ENCODE data around the gene RAP1GAP. TPM values are rescaled to one million over a fixed set of nuclear protein-coding genes. Genes with fewer than 3 reads are reported as not detected.
"Not testable (repeated sequence)": the region's sequence is repeated elsewhere in the genome, so short reads cannot be mapped to it uniquely, and the experiment has no call there.

The RAP1GAP gene
- total RNA-seq, 1 donor from 2014 or later, result 0.42 TPM

DNA sequence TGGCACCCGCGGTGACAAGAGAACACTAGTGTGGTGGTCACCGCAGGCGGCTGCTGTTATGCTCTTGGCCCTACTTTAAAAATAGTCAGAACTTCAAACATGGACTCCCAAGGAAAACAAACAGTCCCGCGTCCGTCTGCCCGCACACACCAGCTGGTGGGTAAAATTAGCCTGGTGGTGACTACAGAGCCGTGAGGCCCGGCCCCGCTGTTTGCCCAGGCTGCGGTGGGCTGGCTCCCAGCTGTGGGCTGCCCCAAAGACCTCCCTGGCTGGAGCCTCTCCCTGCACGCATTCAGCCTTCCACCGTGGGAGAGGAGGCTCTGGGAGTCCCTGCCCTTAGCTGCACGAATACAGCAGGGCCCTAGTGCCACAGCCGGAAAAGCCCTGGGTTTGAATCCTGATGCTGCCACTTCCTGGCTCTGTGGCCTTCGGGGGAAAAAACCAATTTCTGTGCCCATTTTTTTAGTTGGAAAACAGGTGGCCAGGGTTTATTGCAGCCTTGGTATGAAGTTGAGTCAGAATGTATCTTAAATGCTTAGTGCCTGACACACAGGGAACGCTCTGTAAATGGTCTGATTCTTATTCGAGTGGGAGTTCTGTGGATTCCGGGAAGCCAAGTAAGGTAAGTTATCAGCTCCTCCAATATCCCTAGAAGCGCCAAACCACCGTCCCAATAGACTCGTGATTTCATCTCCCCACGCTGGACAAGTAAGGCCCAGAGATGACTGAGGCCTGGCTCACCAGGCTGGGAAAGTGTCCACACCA lies 101.7 kb downstream of the RAP1GAP start:
- Mint-ChIP-seq H3K4me1 (no peaks in the 10 kb centered on the region), H3K27ac (no peak overlapping the region), H3K36me3 (ENCODE audit: low read depth) (no peaks in the 10 kb centered on the region), H3K4me3 (no peak overlapping the region), H3K9me3 (no peaks in the 10 kb centered on the region), H3K27me3 (no peaks in the 10 kb centered on the region)
- intact Hi-C loops (cut with micrococcal nuclease), result no loop called here
- DNase-seq, result no peak

GRCh38 chr1:21566361-21566760 lies 102.8 kb downstream of the RAP1GAP start:
- intact Hi-C loops (cut with micrococcal nuclease); H3K4me3 Mint-ChIP-seq; H3K27ac Mint-ChIP-seq; H3K36me3 Mint-ChIP-seq (ENCODE audit: low read depth); H3K27me3 Mint-ChIP-seq; H3K9me3 Mint-ChIP-seq; DNase-seq; H3K4me1 Mint-ChIP-seq: not testable (repeated sequence)

DNA sequence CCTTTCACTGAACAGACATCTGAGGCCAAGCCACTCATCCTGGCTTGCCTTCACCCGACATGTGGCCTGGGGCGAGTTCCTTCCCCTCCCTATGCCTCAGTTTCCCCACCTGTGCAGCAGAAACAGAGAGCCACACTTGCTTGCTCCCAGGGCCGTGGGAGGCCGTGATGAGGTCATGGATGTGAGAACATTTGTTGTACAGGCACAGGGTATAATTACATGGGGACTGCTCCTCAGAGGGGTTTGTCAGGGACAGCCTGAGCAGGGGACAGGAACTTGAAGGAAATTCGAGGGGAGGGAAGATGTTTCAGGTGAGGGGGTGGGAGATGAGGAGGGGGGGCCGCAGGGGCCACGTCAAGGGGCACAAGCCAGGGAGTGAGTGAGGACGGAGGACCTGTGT lies 103.9 kb downstream of the RAP1GAP start:
- no peak overlapping the region for H3K27ac Mint-ChIP-seq
- no peak for DNase-seq
- no peaks in the 10 kb centered on the region for H3K36me3 Mint-ChIP-seq (ENCODE audit: low read depth)
- intact Hi-C loops (cut with micrococcal nuclease), result no loop called here
- H3K9me3 Mint-ChIP-seq, result no peaks in the 10 kb centered on the region
- H3K4me1 Mint-ChIP-seq, result no peaks in the 10 kb centered on the region
- no peak overlapping the region for H3K4me3 Mint-ChIP-seq
- no peaks in the 10 kb centered on the region for H3K27me3 Mint-ChIP-seq

GRCh38 chr1:21564521-21565095 lies 104.5 kb downstream of the RAP1GAP start:
- no peaks in the 10 kb centered on the region for H3K9me3 Mint-ChIP-seq

GRCh38 chr1:21563971-21564370 lies 105.2 kb downstream of the RAP1GAP start:
- no peaks in the 10 kb centered on the region for H3K9me3 Mint-ChIP-seq
- intact Hi-C loops (cut with micrococcal nuclease), result no loop called here
- H3K4me3 Mint-ChIP-seq, result no peak overlapping the region
- H3K36me3 Mint-ChIP-seq (ENCODE audit: low read depth), result no peaks in the 10 kb centered on the region
- no peaks in the 10 kb centered on the region for H3K4me1 Mint-ChIP-seq
- no peak for DNase-seq
- H3K27me3 Mint-ChIP-seq, result no peaks in the 10 kb centered on the region
- H3K27ac Mint-ChIP-seq, result no peak overlapping the region

More at GRCh38 chr1:21564521-21565095, 104.5 kb downstream of the RAP1GAP start:
- H3K27me3 Mint-ChIP-seq, result no peaks in the 10 kb centered on the region
- H3K4me1 Mint-ChIP-seq, result no peaks in the 10 kb centered on the region
- intact Hi-C loops (cut with micrococcal nuclease), result no loop called here
- H3K4me3 Mint-ChIP-seq, result no peak overlapping the region
- no peak overlapping the region for H3K27ac Mint-ChIP-seq
- no peak for DNase-seq
- no peaks in the 10 kb centered on the region for H3K36me3 Mint-ChIP-seq (ENCODE audit: low read depth)

- Mint-ChIP-seq H3K4me3 (no peak overlapping the region), H3K27me3 (no peaks in the 10 kb centered on the region), H3K27ac (no peak overlapping the region), H3K36me3 (ENCODE audit: low read depth) (no peaks in the 10 kb centered on the region), H3K9me3 (no peaks in the 10 kb centered on the region), H3K4me1 (no peaks in the 10 kb centered on the region)
- intact Hi-C loops (cut with micrococcal nuclease), result no loop called here
- DNase-seq, result no peak
Measured at GRCh38 chr1:21562896-21563295, 106.3 kb downstream of the RAP1GAP start.

- Mint-ChIP-seq H3K36me3 (ENCODE audit: low read depth) (no peaks in the 10 kb centered on the region), H3K27ac (no peak overlapping the region), H3K4me3 (no peak overlapping the region), H3K4me1 (no peaks in the 10 kb centered on the region), H3K9me3 (no peaks in the 10 kb centered on the region), H3K27me3 (no peaks in the 10 kb centered on the region)
- no peak for DNase-seq
- intact Hi-C loops (cut with micrococcal nuclease), result no loop called here
Measured at GRCh38 chr1:21560916-21561638, 108.1 kb downstream of the RAP1GAP start.

DNA sequence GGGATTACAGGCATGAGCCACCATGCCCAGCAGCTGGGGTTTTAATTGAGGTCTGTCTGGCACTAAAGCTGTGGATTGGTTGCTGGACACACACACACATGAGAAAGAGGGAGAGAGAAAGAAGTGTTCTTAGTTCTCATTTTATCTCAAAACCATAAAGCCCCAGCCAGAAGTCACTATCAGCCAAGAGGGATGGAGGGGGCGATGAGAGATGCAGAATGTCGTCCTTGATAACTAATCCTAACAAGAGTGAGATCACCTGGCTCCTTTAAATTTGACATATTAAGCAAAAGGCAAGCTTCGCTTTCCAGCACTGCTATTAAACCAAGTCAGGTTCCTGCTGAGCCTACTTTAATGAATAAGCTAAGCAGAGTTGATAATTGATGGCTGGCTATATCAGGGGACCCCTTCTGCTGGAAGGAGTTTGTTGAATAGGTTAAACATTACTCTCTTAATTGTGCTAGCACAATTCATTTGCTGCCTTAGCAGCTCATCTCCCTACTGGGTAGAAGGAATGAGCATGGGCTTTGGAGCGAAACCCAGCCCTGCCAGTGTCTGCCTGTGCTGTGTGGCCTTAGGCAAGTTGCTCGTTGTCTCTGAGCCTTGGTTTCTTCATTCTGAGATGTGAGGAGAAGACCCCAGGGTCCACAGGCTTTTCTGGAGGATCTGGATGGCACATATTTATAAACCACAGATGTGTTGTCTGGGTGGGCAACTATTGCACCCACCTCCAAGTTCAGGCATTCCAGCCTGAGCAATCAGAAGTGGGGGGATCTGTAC lies 109.2 kb downstream of the RAP1GAP start:
- intact Hi-C loops (cut with micrococcal nuclease), result no loop called here
- no peak overlapping the region for H3K27ac Mint-ChIP-seq
- no peaks in the 10 kb centered on the region for H3K27me3 Mint-ChIP-seq
- H3K4me1 Mint-ChIP-seq, result no peaks in the 10 kb centered on the region
- H3K4me3 Mint-ChIP-seq, result no peak overlapping the region
- H3K36me3 Mint-ChIP-seq (ENCODE audit: low read depth), result no peaks in the 10 kb centered on the region
- DNase-seq, result no peak
- no peaks in the 10 kb centered on the region for H3K9me3 Mint-ChIP-seq

DNA sequence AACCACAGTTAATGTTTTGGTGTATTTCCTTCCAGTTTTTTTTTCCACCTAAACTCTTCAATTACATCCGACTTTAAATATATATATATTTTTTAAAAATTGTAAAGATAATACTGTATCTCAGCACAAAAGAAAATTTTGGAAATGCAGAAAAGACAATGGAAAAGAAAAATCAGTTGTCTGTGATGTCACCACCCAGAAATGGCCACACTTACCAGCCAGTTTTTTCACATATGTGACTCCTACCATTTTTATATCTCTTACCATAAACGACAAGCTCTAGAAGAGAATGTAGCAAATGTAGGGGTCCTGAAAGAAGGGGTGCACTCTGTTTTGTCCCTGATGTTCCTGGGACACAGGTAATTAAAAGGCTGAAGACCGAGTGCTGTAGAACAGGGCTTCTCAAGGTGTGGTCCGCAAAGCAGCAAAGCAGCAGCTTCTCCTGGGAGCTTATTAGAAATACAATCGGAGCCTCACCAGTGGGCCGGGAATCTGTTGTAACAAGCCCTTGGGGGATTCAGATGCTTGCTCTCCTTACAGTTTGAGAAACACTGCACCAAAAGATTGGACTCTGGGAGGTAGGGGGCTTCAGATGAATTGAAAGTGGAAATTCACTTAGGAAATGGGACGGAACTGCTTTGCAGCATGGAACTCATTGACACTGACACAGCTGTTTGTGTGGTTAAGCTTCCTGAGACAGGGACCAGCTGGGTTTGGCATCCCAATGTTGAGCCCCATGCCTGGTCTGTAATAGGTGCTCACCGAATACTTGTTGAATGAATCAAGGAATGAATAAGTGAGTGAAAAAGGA lies 115.8 kb downstream of the RAP1GAP start:
- Mint-ChIP-seq H3K27me3 (peaks cover 13% of the 10 kb centered on the region), H3K27ac (no peak overlapping the region), H3K36me3 (ENCODE audit: low read depth) (no peaks in the 10 kb centered on the region), H3K9me3 (no peaks in the 10 kb centered on the region), H3K4me1 (no peaks in the 10 kb centered on the region), H3K4me3 (no peak overlapping the region)
- DNase-seq, result no peak
- intact Hi-C loops (cut with micrococcal nuclease), result no loop called here

DNA sequence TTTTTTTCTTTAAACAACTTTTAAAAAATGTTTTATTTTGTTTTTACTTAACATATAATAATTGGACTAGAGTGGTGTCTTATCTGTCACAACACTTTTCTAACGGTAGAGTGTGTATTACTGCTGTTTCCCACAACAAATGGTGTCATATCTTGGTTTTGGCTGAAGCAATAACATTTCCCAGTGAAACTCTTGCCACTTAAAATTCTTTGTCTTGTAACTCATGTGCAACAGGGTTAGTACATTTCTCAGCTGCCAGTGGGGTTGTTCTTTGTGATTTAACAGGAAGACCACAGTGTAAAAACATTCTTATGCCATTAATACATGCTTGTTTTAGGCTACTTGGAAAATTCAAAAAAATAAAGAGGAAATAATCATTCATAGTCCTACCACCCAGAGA lies 116.4 kb downstream of the RAP1GAP start:
- no peak for DNase-seq
- H3K4me3 Mint-ChIP-seq, result no peak overlapping the region
- H3K27me3 Mint-ChIP-seq, result peaks cover 13% of the 10 kb centered on the region
- H3K36me3 Mint-ChIP-seq (ENCODE audit: low read depth), result no peaks in the 10 kb centered on the region
- no peaks in the 10 kb centered on the region for H3K4me1 Mint-ChIP-seq
- intact Hi-C loops (cut with micrococcal nuclease), result no loop called here
- no peaks in the 10 kb centered on the region for H3K9me3 Mint-ChIP-seq
- H3K27ac Mint-ChIP-seq, result no peak overlapping the region

DNA sequence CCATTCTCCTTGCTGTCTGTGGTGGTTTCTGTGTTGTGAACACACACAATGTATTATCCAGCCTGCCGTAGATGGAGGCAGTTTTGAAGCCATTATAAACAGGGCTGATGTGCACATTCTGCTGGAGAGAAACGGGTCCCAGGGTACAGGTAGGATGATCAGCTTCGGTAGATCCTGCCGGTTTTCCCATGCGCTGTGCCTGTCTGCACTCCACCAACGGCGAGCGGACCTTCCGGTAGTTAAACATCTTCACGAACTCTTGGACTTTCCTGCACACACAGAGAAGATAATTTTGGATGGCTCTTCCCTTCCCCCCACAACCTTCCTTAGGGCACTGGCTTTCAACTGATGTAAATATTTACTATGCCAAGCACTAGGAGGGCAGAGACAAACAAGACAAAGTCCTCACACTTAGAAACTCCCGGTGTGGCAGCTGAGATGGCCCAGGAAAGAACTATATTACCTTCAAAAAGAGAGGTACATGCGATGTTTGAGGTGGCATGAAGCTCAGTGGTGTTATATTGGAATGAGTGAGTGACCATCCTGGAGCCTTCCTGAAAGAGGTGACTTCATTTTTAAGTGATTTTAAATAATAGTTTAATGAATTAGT lies 118.2 kb downstream of the RAP1GAP start:
- intact Hi-C loops (cut with micrococcal nuclease), result no loop called here
- H3K4me3 Mint-ChIP-seq, result no peak overlapping the region
- peaks cover 13% of the 10 kb centered on the region for H3K27me3 Mint-ChIP-seq
- no peaks in the 10 kb centered on the region for H3K4me1 Mint-ChIP-seq
- no peaks in the 10 kb centered on the region for H3K36me3 Mint-ChIP-seq (ENCODE audit: low read depth)
- no peak overlapping the region for H3K27ac Mint-ChIP-seq
- DNase-seq, result no peak
- H3K9me3 Mint-ChIP-seq, result no peaks in the 10 kb centered on the region

- intact Hi-C loops (cut with micrococcal nuclease), result no loop called here
- Mint-ChIP-seq H3K9me3 (no peaks in the 10 kb centered on the region), H3K4me3 (no peak overlapping the region), H3K36me3 (ENCODE audit: low read depth) (no peaks in the 10 kb centered on the region), H3K4me1 (no peaks in the 10 kb centered on the region), H3K27ac (no peak overlapping the region), H3K27me3 (peaks cover 13% of the 10 kb centered on the region)
- no peak for DNase-seq
Measured at GRCh38 chr1:21550097-21550496, 119.1 kb downstream of the RAP1GAP start.

DNA sequence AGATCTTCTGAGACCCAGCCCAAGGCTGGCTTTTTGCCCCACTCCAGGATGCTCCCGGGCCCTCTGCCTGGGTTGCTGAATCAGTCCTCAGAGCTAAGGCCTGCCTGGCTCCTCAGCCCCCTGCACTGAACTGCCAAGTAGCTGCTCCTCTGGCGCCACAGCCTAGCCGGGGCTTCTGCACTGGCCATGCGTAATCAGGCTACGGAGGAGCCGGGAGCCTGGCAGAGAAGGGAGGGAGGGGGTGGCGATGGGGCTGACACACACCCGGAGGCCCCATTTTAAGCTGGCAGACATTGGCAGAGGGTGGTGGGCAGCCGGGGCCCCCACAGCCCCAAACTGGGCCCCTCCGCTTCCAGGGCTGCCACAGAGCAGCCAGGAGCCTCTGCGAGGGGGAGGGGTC lies 121.3 kb downstream of the RAP1GAP start:
- H3K9me3 Mint-ChIP-seq, result no peaks in the 10 kb centered on the region
- H3K4me1 Mint-ChIP-seq, result no peaks in the 10 kb centered on the region
- no peak overlapping the region for H3K27ac Mint-ChIP-seq
- H3K36me3 Mint-ChIP-seq (ENCODE audit: low read depth), result no peaks in the 10 kb centered on the region
- intact Hi-C loops (cut with micrococcal nuclease), result no loop called here
- H3K27me3 Mint-ChIP-seq, result peaks cover 10% of the 10 kb centered on the region
- DNase-seq, result no peak
- H3K4me3 Mint-ChIP-seq, result no peak overlapping the region
